Activated CD8-positive, alpha-beta memory T cell treated with anti-CD3 and anti-CD28 coated beads, Interleukin-2, amount 50 U/mL, for 4 hours (primary cell): Measurements from ENCODE around the gene CSF2RB.

Source experiments
- DNase-seq: peaks from one replicate; pipeline ENCODE4 v3.0.0-alpha.2; 2020

The CSF2RB gene

DNA sequence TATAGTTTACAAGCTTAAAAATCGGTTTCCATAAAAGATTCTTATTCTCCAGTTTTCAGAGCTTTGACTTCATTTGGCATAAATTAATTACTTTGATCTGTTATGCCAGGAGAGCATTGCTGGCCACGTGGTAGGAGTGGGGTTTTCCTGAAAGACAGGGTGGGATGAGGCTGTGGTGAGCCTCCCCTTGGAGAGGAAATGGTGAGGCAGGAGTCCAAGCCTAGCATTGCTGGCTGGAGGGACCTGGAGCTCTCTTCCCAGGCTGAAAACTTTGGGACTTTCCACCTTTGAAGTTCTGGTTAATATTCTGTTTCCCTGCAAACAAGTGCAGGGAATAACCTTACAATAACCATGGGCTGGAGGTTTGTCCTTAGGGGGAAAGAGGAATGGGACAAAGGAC, 21.1 kb upstream of the CSF2RB start:
- DNase-seq, result no peak

DNA sequence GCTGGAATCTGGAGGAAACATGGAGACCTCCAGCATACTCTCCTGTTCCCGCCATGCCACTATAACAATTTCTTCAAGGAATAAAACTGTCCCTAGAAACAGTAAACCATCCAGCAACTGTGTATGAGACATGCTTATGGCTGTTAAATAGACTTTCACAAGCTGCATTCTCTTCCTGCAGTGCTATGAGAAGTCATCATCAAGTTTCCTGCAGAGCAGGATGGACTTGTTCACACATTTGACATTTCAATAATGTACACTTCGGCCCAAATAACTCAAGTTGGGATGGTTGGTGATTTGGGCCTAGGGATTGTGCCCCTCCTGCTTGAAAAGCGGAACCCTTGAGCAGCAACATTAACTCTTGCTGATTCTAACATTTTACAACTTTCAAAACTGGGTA, 20.2 kb upstream of the CSF2RB start:
- DNase-seq, result no peak

- no peak for DNase-seq
Measured at GRCh38 chr22:36894266-36894665, 19.2 kb upstream of the CSF2RB start.

- no peak for DNase-seq
Measured at GRCh38 chr22:36897611-36898010, 15.8 kb upstream of the CSF2RB start.

GRCh38 chr22:36898690-36899089, 14.7 kb upstream of the CSF2RB start:
- no peak for DNase-seq

DNA sequence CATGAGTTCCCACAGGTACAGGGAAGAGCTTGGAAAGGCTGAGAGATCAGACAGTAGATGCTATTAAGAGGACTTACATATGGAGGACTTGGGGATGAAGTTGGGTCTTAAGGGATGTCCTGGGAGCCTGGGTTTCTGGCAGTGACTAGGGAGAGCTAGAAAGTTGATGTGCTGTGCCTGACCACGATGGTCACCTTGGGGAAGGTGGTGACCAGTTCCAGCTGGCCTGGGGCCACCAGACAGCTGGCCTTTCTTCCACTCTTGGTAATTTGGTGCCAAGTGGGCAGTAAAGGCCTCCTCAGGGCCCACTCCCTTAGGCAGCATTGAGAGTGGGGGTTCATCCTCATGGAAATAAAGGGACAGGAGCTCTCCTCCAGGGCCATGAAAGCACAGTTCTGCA, 13.9 kb upstream of the CSF2RB start:
- no peak for DNase-seq

- no peak for DNase-seq
Measured at GRCh38 chr22:36900225-36900624, 13.2 kb upstream of the CSF2RB start.

DNA sequence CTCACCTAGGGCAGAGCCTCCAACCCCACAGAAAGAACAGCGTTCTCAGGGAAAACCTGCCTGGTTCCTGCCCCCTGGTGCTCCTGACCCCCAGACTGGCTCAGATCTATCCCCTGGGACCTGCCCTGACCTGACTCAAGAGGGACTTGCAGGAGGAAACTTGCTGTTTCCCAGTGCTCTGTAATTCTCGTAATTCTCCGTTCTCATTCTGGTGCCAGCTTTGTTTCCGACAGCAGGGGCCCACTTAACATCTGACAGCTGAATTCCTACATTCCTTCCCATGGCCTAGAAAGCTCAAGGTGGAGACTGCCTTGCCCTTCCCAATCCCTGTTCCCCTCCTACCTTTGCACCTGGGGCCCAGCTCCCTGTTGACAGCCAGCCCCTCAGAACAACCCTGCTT, 12.5 kb upstream of the CSF2RB start:
- DNase-seq, result no peak

DNA sequence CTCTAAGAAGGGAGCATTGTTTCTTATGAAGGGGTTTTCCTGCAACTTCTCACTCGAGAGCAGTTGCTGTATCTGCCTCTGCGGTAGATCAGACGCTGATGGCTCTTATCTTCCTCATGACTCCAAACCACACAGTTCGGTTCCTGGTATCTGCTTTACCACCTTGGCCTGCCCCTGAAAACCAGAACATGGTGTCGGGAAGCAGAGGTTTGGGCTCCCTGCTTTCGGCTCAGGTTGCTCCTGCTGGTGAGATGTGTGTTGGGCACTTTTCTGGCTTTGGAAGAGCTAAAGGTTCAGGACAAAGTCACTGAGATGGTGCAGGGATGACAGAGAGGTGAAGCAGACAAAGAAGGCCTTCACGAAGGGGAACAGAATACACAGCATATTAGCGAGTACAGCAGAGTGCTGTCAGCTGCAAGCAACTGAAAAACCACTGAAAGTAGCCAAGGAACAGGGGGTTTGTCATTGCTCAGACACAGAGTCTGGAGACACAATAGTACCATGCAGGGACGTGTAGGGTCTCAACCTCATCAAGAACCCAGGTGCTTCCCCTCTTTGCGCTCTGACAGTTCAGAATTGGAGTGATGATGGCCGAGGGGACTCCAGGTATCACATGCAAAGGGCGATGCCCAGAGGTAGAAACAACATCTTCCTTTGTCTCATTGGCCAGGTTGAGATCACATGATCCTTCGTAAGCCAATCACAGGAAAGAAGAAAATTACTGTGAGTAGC, 11.9 kb upstream of the CSF2RB start:
- no peak for DNase-seq

- no peak for DNase-seq
Measured at GRCh38 chr22:36902143-36902926, 11.1 kb upstream of the CSF2RB start.

DNA sequence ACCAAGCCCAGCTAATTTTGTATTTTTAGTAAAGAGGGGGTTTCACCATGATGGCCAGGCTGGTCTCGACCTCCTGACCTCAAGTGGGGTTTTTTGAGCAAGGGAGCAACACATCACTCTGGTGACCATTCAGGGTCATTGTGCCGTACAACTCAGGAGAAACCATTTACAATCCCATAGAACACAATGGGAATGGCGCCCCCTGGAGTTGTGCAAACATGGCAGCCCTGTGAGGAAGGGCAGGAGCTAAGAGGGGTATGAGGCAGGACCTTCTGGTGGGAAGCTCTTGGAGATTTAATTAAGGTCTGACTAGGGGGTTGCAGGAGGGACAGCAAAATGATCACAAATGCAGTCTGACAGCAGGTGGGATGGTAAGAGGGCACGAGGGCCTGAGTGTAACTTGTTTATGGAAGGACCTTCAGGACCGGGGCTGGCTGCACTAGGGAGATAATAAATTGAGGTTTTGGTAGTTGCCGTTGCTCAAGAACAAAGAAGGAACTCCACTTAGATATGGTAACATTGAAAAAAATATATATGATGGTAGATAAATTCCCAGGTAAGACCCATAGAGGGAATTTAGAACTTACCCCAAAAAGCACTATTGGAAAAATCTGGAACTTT, 9.1 kb upstream of the CSF2RB start:
- DNase-seq, result no peak

DNA sequence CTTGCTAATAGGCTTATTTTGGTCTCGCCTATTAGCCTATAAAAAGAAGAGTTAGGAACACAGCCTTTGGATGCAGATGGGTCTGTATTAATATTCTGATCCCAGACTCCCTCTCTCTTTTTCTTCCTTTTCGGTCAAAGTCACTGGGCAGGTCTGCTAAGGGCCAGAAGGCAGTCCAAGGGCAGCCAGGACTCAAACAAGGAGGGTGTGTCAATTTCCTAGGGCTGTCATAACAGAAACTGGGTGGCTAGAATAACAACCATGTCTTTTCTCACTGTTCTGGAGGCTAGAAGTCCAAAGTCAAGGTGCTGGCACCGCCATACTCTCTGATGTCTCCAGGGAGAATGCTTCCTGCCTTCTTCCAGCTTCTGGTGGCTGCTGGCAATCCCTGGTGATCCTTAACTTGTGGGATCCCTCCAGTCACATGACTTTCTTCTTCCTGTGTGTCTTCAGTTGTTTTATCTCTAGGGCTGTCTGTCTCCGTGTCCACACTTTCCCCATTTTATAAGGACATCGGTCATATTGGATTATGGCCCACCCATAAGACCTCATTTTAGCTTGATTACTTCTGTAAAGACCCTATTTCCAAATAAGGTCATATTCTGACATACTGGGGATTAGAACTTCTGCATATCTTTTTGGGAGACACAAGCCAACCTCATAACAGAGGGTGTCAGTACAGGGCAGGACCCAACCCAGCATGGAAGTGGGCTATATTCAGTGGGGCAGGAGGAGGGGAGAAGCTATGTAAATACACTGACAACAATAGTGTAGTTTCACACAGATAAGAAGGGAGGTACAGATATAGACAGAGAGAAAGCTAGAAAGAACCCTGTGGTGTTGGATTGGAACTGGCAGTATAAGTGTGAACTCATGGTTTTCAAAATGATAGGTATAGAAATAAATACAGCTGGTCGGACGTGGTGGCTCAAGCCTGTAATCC, 5.9 kb upstream of the CSF2RB start:
- DNase-seq, result no peak

DNA sequence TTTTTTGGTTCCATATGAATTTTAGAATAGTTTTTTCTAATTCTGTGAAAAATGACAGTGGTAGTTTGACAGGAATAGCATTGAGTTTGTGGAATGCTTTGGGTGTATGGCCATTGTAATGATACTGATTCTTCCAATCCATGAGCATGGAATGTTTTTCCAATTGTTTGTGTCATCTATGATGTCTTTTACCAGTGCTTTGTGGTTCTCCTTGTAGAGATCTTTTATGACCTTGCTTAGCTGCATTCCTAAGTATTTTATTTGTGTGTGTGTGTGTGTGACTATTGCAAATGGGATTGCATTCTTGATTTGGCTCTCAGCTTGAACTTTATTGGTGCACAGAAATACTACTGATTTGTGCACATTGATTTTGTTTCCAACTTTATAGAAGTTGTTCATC, 3.0 kb upstream of the CSF2RB start:
- no peak for DNase-seq

DNA sequence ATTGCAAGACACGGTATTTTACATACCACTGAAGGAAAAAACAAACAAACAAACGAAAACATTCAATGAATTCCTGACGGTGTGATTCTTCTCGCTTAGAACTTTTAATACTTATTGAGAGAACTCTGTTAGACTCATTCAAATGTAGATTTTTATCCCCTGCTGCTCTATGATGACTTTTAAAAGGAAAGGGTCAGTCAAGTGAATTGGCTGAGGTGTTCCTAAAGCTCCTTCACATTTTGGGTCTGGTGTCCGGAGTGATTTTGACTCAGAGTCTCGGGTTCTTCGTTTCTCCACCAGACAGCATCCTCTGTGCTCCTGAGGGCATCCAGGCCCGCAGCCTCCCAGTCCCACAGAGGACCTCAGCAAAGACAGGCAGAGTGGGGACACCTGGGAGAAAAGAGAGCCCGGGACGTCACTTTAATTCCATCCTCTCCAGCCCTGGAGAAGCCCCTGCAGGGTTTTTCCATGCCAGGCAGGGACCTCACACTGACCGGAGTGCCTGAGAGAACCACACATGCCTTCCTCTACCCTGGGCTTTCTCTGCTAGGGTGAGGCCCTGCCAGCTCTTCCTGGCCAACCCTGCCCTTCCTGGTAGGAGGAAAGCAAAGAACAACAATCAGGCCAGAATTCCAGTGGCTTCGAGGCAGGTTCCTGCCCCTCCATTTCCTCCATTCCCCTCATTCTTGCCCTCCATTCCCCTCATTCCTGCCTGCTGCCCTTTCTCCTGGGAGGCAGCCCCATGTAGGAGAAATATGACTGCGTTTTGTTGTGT, 1.4 kb upstream of the CSF2RB start:
- no peak for DNase-seq

DNA sequence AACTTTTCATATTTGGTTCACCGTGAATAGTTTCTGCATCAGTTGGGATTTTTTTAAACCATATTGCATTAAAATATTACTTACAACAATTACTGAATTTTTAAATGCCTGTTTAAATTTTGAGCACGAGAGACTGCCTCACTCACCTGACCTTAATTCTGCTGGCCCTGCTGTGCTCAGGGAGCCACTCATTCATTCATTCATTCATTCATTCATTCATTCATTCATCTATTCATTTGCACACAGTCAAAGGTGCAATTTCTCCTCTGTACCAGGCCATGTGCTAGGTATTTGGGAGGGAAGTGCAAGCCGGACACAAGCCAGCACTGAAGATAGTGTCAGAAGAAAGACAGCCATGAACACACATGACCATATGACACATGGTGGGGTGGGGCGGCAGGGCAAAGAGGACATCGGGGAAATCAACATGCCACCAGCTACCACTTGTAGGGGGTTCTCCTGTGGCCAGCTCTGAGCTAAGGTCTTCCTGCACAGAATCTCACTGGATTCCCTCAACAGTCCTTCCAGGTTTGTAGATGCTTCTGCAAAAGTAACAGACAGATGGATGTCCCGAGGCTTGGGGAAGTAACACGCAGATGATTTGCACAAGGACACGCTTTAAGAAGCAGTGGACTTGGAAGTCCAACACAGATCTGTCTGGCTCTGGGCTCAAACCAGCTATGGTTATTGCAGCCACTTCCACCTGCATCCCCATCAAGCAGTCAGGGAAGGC, 568 bp upstream of the CSF2RB start:
- DNase-seq, result no peak

GRCh38 chr22:36914390-36914752, 943 bp downstream of the CSF2RB start:
- DNase-seq, result no peak

DNA sequence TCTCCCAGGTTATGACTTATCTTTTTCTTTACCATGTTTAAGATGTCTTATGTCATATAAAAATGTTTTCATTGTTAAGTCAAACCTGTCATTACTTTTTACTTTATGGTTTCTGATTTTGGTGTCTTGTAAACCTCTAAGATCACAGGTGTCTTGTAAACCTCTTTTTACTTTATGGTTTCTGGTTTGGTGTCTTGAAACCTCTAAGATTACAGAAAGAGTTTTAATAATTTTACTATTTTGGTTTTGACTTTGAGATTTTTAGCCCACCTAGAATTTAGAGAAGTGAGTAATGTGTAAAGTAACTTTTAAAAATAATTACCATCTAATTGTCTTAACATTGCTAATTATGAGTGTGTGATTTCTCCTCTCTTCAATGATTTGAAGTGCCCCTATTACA, 2.6 kb downstream of the CSF2RB start:
- no peak for DNase-seq

- no peak for DNase-seq
Measured at GRCh38 chr22:36918586-36919284, 5.3 kb downstream of the CSF2RB start.

DNA sequence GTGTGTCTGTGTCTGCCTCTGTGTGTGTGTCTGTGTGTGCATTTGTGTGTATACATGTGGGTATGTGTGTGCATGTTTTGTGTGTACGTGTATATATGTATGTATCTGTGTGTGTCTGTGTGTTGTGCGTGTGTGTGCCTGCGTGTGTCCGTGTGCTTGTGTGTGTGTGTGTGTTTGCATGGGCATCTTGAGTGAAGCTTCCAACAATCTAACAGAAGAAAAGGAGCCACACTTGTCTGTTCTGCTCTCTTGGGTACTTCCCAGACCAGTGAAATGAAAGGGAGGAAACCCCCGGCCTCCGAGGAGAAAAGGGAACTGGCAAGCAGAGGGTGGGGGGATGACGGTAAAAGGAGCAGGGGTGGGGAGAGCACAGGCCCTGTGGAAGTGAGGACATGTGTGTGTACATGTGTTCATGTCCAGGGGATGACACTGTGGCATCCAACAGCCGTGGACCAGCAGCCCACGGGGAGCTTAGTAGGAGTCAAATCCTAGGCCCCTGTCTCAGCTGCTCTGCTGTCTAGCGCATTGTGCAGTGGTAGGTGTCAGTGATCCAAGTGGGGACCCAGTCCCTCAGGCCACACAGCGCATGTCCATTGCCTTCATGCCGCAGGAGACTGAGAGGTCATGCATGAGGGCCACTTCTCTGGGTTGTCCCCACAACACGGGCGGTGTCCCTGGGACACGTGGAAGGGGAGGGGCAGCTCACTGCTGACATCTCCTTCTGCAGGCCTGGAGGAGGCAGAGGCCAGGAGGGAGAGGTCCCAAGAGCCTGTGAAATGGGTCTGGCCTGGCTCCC, 8.1 kb downstream of the CSF2RB start:
- no peak for DNase-seq

GRCh38 chr22:36922105-36922608, 8.7 kb downstream of the CSF2RB start:
- no peak for DNase-seq
